ENCODE data around the gene CTBP1. TPM values are rescaled to one million over a fixed set of nuclear protein-coding genes. Genes with fewer than 3 reads are reported as not detected.

Gene CTBP1
- total and polyA plus RNA-seq, 4 donors = 121 to 204 (median 138) TPM

DNA sequence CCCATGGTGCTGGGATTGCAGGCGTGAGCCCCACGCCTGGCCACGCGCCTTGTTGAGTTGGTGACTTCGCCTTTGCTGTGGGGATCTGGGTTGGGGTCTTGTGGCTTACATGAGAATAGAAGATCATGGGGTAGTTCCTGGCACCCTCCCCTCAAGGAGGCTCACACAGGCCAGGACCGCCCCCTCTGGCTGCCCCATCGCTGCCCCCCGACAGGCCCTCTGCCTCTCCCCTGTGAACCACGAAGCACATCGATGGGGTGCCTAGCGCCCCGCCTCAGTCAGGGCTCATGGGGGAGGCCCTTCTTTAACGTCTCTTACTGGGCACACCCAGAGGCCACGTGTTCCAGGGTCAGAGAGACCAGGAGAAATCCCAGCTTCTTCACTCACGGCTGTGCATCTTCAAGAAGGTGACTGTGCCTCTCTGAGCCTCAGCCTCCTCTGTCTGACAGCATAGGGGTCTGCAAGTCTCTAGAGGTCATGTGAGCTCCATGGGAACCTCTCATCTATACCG is 53.0 kb downstream of the CTBP1 start:
- H3K27me3 ChIP-seq (ENCODE audit: control insufficient read depth in 3 of 3, insufficient read depth in 3 of 3, low read length in 2 of 3) = no peaks in the 10 kb centered on the region
- H3K4me3 ChIP-seq = no peak overlapping the region
- ATAC-seq (ENCODE audit: insufficient read depth, low FRiP score) = no peak
- TF ChIP-seq, protein P1, sequence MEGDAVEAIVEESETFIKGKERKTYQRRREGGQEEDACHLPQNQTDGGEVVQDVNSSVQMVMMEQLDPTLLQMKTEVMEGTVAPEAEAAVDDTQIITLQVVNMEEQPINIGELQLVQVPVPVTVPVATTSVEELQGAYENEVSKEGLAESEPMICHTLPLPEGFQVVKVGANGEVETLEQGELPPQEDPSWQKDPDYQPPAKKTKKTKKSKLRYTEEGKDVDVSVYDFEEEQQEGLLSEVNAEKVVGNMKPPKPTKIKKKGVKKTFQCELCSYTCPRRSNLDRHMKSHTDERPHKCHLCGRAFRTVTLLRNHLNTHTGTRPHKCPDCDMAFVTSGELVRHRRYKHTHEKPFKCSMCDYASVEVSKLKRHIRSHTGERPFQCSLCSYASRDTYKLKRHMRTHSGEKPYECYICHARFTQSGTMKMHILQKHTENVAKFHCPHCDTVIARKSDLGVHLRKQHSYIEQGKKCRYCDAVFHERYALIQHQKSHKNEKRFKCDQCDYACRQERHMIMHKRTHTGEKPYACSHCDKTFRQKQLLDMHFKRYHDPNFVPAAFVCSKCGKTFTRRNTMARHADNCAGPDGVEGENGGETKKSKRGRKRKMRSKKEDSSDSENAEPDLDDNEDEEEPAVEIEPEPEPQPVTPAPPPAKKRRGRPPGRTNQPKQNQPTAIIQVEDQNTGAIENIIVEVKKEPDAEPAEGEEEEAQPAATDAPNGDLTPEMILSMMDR (IDR thresholded peaks at IDR 0.05; ENCODE audit: control extremely low read depth, extremely low read depth) = no peak
- no peaks in the 10 kb centered on the region for H3K9me3 ChIP-seq (ENCODE audit: control insufficient read depth in 4 of 4, insufficient read depth in 3 of 4, low read length in 3 of 4)
- peaks cover 0 to 50% (median 27%) of the 10 kb centered on the region in 5 donors for H3K4me1 ChIP-seq (ENCODE audit: control insufficient read depth in 5 of 5, insufficient read depth in 5 of 5, low read length in 5 of 5)
- no peaks in the 10 kb centered on the region for H3K36me3 ChIP-seq (ENCODE audit: control insufficient read depth in 4 of 4, insufficient read depth in 4 of 4, low read length in 4 of 4)
- H3K27ac ChIP-seq (ENCODE audit: low read depth in 1 of 2, low read length in 1 of 2) = no peak overlapping the region
- WGBS, 2 donors = 90 to 93% methylated on average over 16 of the region's 16 CpGs
- no peak overlapping the region for H3K9ac ChIP-seq (ENCODE audit: insufficient read depth in 1 of 2, low read length in 2 of 2)
- peak in 1 of 3 donors; percentile 13 for DNase-seq

DNA sequence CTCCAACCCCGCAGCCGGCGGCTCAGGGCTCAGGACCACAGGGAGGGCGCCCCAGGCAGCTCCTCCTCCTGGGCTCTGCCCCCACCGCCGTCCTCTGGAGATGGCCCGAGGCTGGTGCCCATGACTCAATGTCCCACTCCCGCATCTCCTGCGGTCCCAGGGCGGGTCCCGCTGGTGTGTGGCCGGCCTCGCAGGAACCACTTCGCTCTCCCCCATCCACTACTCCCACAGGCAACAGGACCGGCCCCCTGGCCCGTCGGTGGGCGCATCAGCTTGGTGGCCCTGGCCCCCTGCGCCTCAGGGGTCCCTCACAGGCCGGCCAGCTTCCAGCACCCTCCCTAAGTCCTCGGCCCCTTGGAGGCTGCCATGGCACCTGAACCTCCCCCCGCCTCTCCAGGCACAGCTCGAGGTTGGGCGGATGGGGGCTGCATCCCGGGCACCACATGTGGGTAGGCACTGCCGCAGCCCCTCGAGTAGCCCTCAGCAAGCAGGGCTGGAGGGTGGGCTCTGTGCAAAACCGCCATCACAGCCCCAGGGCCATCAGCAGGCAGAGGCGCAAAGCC is 53.7 kb downstream of the CTBP1 start:
- no peaks in the 10 kb centered on the region for H3K9me3 ChIP-seq (ENCODE audit: control insufficient read depth in 4 of 4, insufficient read depth in 3 of 4, low read length in 3 of 4)
- TF ChIP-seq, protein P1 (IDR thresholded peaks at IDR 0.05; ENCODE audit: control extremely low read depth, extremely low read depth) = no peak
- H3K9ac ChIP-seq (ENCODE audit: insufficient read depth in 1 of 2, low read length in 2 of 2) = no peak overlapping the region
- H3K27ac ChIP-seq (ENCODE audit: low read depth in 1 of 2, low read length in 1 of 2) = no peak overlapping the region
- H3K27me3 ChIP-seq (ENCODE audit: control insufficient read depth in 3 of 3, insufficient read depth in 3 of 3, low read length in 2 of 3) = no peaks in the 10 kb centered on the region
- no peaks in the 10 kb centered on the region for H3K36me3 ChIP-seq (ENCODE audit: control insufficient read depth in 4 of 4, insufficient read depth in 4 of 4, low read length in 4 of 4)
- no peak for ATAC-seq (ENCODE audit: insufficient read depth, low FRiP score)
- H3K4me1 ChIP-seq (ENCODE audit: control insufficient read depth in 5 of 5, insufficient read depth in 5 of 5, low read length in 5 of 5) = peaks cover 0 to 42% (median 23%) of the 10 kb centered on the region in 5 donors
- WGBS, 2 donors = 92 to 95% methylated on average over 26 to 29 of the region's 29 CpGs
- peak in 1 of 3 donors; percentile 11 for DNase-seq
- H3K4me3 ChIP-seq = no peak overlapping the region

DNA sequence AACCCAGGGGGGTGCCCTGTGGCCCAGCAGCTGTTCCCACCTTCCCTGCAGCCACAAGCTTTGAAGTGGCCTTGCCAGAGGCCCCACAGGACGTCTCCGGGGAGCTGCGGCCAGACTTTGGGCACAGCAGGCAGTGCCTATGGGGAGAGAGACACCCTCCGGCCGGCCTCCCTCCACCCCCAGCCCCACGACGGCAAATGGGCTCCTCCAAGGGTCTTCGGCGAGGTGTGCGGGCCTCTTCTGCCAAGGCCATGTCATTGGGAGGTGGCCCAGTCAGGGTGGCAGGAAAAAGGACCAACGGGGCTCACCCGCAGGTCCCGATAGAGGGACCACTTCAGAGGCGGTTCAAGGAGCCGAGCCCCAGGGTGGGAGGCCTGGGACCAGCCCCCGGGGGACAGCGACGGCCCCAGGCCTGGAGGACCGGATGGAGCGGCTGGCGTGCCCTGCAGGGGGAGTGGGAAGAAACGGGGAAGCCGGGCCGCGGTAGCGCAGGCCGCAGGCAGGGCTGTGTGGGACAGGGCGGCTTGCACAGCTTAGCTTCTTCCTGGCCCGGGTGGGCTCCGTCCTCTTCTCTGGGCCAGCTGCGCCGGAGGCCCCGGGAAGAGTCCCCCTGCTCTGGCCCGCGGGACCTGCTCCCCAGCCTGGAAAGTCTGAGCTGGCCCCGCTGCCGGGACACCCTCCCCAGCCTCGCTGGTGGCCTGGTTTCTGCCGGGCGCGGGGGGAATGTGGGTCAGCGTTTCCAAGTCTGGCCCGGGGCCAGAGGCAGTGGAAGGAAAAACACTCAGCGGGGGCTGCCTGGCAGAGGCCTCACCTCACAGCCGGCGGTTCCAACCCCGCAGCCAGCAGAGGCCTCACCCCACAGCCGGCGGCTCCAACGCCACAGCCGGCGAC is 54.7 kb downstream of the CTBP1 start:
- peaks cover 0 to 35% (median 19%) of the 10 kb centered on the region in 5 donors for H3K4me1 ChIP-seq (ENCODE audit: control insufficient read depth in 5 of 5, insufficient read depth in 5 of 5, low read length in 5 of 5)
- TF ChIP-seq, protein P1 (IDR thresholded peaks at IDR 0.05; ENCODE audit: control extremely low read depth, extremely low read depth) = no peak
- H3K4me3 ChIP-seq = no peak overlapping the region
- H3K9ac ChIP-seq (ENCODE audit: insufficient read depth in 1 of 2, low read length in 2 of 2) = no peak overlapping the region
- no peak for ATAC-seq (ENCODE audit: insufficient read depth, low FRiP score)
- peak; percentile 88 to 91 (median 88) for DNase-seq
- H3K36me3 ChIP-seq (ENCODE audit: control insufficient read depth in 4 of 4, insufficient read depth in 4 of 4, low read length in 4 of 4) = no peaks in the 10 kb centered on the region
- peak overlapping the region; percentile 46 to 61 for H3K27ac ChIP-seq (ENCODE audit: low read depth in 1 of 2, low read length in 1 of 2)
- 63 to 87% methylated on average over 52 of the region's 52 CpGs for WGBS, 2 donors
- no peaks in the 10 kb centered on the region for H3K9me3 ChIP-seq (ENCODE audit: control insufficient read depth in 4 of 4, insufficient read depth in 3 of 4, low read length in 3 of 4)
- no peaks in the 10 kb centered on the region for H3K27me3 ChIP-seq (ENCODE audit: control insufficient read depth in 3 of 3, insufficient read depth in 3 of 3, low read length in 2 of 3)
